HCT116 (cell line): ENCODE results near the gene RACGAP1. TPM values are rescaled to one million over a fixed set of nuclear protein-coding genes. Genes with fewer than 3 reads are reported as not detected.

ENCODE experiments used
- ATAC-seq: fragments of 200-7000 bp; cut with Tn5 transposase; 2 replicates; pipeline ENCODE4 v1.9.1; 2020; ENCODE audit warnings: mild to moderate bottlenecking, moderate library complexity
- BruUV-seq: library from RNA; stranded (reverse); fragments of 400-500 nt; replicated peaks from 2 replicates; lab custom pipeline; 2021; lab: Mats Ljungman, UMichigan
- CTCF ChIA-PET: fragments of 300-600 bp; sonication (Branson Sonifier 250); formaldehyde crosslinking; loops from one replicate; lab custom pipeline; 2021; ENCODE audit warnings: antibody characterized with exemption; lab: Charles Lee
- POLR2A ChIA-PET: fragments of 300-600, 350-600 bp; sonication (Branson Sonifier 250); formaldehyde crosslinking; loops from one replicate; lab custom pipeline; 2021; ENCODE audit warnings: antibody characterized with exemption; lab: Charles Lee
- RAD21 ChIA-PET, 2 experiments: fragments of 300-600 bp; sonication (Branson Sonifier 250); formaldehyde crosslinking; loops; one replicate each; lab custom pipeline; 2023; ENCODE audit warnings: low total read pairs in 2 of 2; ENCODE audit not compliant: uncharacterized antibody in 2 of 2, unreplicated experiment in 2 of 2, low non-redundant PET in 1 of 2; lab: Charles Lee
- DNase-seq: peaks from one replicate; pipeline ENCODE4 v3.0.0-alpha.2; 2010; ENCODE audit warnings: low read depth, low spot score
- H2AFZ ChIP-seq: fragments of 200-600 bp; shearing (Covaris generic), sonication (generic); 2 replicates; pipeline ENCODE4 v1.6.1; 2017; ENCODE audit warnings: low read depth, mixed run types, mixed read lengths, antibody characterized with exemption, low read length; ENCODE audit not compliant: poor library complexity, severe bottlenecking
- H3K27ac ChIP-seq: 2 replicates; pipeline ENCODE4 v1.5.1; 2012; ENCODE audit warnings: low read depth, low read length
- H3K27me3 ChIP-seq: fragments of 200-600 bp; sonication (generic); 2 replicates; pipeline ENCODE4 v1.6.1; 2016; ENCODE audit warnings: mixed run types, low read length, mixed read lengths; ENCODE audit not compliant: insufficient read depth
- H3K36me3 ChIP-seq, 2 experiments: fragments of 200-500 bp in 1 of 2; fragments of 200-600 bp in 1 of 2; sonication (Bioruptor generic) in 1 of 2; sonication (generic) in 1 of 2; 2 replicates each; pipeline versions ENCODE4 v1.5.1 to v1.6.1; 2014 to 2016; ENCODE audit warnings: low read length in 2 of 2, inconsistent platforms in 1 of 2, mixed read lengths in 1 of 2, mixed run types in 1 of 2; ENCODE audit not compliant: insufficient read depth in 2 of 2, control insufficient read depth in 1 of 2
- H3K4me1 ChIP-seq, 2 experiments: fragments of 200-600 bp in 1 of 2; sonication (generic) in 1 of 2; 2 replicates each; pipeline versions ENCODE4 v1.5.1 to v1.6.1; 2012 to 2017; ENCODE audit warnings: low read length in 2 of 2, inconsistent platforms in 1 of 2, mild to moderate bottlenecking in 1 of 2, mixed read lengths in 1 of 2, mixed run types in 1 of 2, moderate library complexity in 1 of 2; ENCODE audit not compliant: insufficient read depth in 2 of 2, control insufficient read depth in 1 of 2
- H3K4me2 ChIP-seq: fragments of 200-600 bp; sonication (generic); 2 replicates; pipeline ENCODE4 v1.6.1; 2017; ENCODE audit warnings: mixed run types, low read length, mixed read lengths
- H3K4me3 ChIP-seq, 2 experiments: fragments of 200-600 bp in 1 of 2; sonication (generic) in 1 of 2; replicated peaks in 1 of 2; 2 replicates each; pipeline ENCODE4 v1.5.1; 2011 to 2016; ENCODE audit warnings: low read length in 2 of 2, control low read depth in 1 of 2, low read depth in 1 of 2, mild to moderate bottlenecking in 1 of 2, mixed read lengths in 1 of 2, mixed run types in 1 of 2
- H3K79me2 ChIP-seq: fragments of 200-600 bp; sonication (generic); 2 replicates; pipeline ENCODE4 v1.6.1; 2017; ENCODE audit warnings: mild to moderate bottlenecking, mixed run types, low read length, moderate library complexity, mixed read lengths; ENCODE audit not compliant: insufficient read depth
- H3K9ac ChIP-seq: fragments of 200-600 bp; sonication (generic); 2 replicates; pipeline ENCODE4 v1.6.1; 2016; ENCODE audit warnings: low read length, mixed read lengths
- H3K9me2 ChIP-seq: fragments of 200-600 bp; sonication (generic), shearing (Covaris generic); 2 replicates; pipeline ENCODE4 v1.6.1; 2017; ENCODE audit warnings: mixed run types, mild to moderate bottlenecking, moderate library complexity; ENCODE audit not compliant: insufficient read depth
- H3K9me3 ChIP-seq, 2 experiments: fragments of 200-500 bp in 1 of 2; fragments of 200-600 bp in 1 of 2; sonication (Bioruptor generic) in 1 of 2; sonication (generic) in 1 of 2; 2 replicates each; pipeline ENCODE4 v1.6.1; 2014 to 2017; ENCODE audit warnings: low read length in 2 of 2, mixed read lengths in 2 of 2, inconsistent platforms in 1 of 2, low read depth in 1 of 2, mild to moderate bottlenecking in 1 of 2, mixed run types in 1 of 2, moderate library complexity in 1 of 2; ENCODE audit not compliant: control insufficient read depth in 1 of 2, insufficient read depth in 1 of 2
- H4K20me1 ChIP-seq: fragments of 200-600 bp; sonication (generic), shearing (Covaris generic); 2 replicates; pipeline ENCODE4 v1.6.1; 2017; ENCODE audit warnings: mixed run types, mild to moderate bottlenecking, moderate library complexity; ENCODE audit not compliant: insufficient read depth
- EZH2 ChIP-seq: fragments of 200-600 bp; sonication (generic); IDR thresholded peaks from 2 replicates; pipeline ENCODE4 v1.6.1; 2017; ENCODE audit warnings: antibody characterized with exemption, mixed run types
- RAD21 ChIP-seq: IDR thresholded peaks from 2 replicates; pipeline ENCODE4 v1.6.1; 2012; ENCODE audit warnings: low read depth, mild to moderate bottlenecking
- SIN3A ChIP-seq: IDR thresholded peaks from 2 replicates; pipeline ENCODE4 v1.6.1; 2012; ENCODE audit warnings: low read depth
- SP1 ChIP-seq: IDR thresholded peaks from 2 replicates; pipeline ENCODE4 v1.6.1; 2012; ENCODE audit warnings: low read depth
- YY1 ChIP-seq: IDR thresholded peaks from 2 replicates; pipeline ENCODE4 v1.6.1; 2011; ENCODE audit warnings: low read length, low read depth, moderate library complexity, mild to moderate bottlenecking; ENCODE audit not compliant: insufficient replicate concordance; ENCODE audit errors: extremely low read depth
- ZFX ChIP-seq: fragments of 450-650 bp; IDR thresholded peaks from 2 replicates; pipeline ENCODE4 v1.6.1; 2017
- ZNF274 ChIP-seq: fragments of 200-500 bp; sonication (Bioruptor generic); IDR thresholded peaks from 2 replicates; pipeline ENCODE4 v1.6.1; 2014; ENCODE audit warnings: mild to moderate bottlenecking, low read depth, low read length, inconsistent platforms
- intact Hi-C: fragments of 100-400 bp; cut with micrococcal nuclease; formaldehyde crosslinking; loops from 2 replicates; pipeline ENCODE4 v1.10.0; 2022
- total RNA-seq: library from RNA; stranded (reverse); gene quantifications from one replicate; pipeline ENCODE4 v1.2.1, GENCODE V29; 2021; ENCODE audit not compliant: unreplicated experiment
- TF ChIP-seq, protein P1 (sequence below), 3 experiments: fragments of 200-600 bp in 1 of 3; sonication (generic) in 1 of 3; IDR thresholded peaks in 2 of 3; conservative IDR thresholded peaks in 1 of 3; 2 replicates each; pipeline ENCODE4 v1.5.1; 2012 to 2017; ENCODE audit warnings: low read depth in 2 of 3, low read length in 2 of 3, antibody characterized with exemption in 1 of 3, borderline replicate concordance in 1 of 3, control low read depth in 1 of 3, mild to moderate bottlenecking in 1 of 3, mixed read lengths in 1 of 3, mixed run types in 1 of 3, moderate library complexity in 1 of 3; ENCODE audit not compliant: insufficient read depth in 1 of 3

The RACGAP1 gene
- total RNA-seq, 1 experiment from 2014 or later = 147 TPM

DNA sequence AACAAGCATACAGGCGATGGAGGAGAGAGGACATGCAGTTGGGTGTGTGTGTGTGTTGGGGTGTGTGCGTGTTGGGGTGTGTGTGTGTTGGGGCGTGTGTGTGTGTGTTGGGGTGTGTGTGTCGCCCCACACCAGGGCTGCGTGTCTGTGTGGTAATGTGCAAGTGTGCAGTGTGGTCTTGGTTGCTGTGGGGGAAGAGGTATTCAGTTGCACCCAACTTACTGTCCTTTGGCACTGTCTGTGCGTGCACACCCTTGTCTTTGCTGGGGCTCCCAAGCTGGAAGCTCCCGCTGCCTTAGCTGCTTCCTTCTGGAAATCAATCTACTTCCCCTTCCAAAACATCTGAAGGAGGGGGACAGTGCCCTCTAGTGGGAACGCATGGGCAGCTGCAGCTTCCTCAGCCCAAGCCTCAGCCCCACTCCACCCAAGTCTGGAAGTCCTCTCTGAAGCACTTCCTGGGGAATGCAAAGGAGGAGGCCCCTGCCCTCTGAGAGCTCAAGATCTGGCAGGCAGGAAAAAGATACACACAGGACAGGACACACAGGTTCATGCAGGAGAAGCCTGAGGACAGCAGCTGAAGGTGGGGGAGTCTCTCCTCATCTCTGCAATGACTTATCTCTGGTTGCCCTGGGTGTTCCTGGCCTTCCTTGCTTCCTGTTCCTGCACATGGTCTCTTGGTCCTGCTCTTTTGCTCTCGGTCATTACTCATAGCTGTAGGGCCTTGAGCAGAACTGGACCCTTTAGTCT lies 45.2 kb upstream of the RACGAP1 start:
- peaks cover 0 to 26% of the 10 kb centered on the region in 2 experiments; a peak in 1 of 4 replicates for H3K4me1 ChIP-seq
- H4K20me1 ChIP-seq = no peaks in the 10 kb centered on the region; the same call in 1 of the 2 replicates
- intact Hi-C loops = loop anchor here (1.0 to 2.0 kb wide), 3 partner anchors 31 to 294 kb away; no protein-coding TSS in a partner anchor
- H3K27me3 ChIP-seq = no peaks in the 10 kb centered on the region
- H2AFZ ChIP-seq = no peak overlapping the region
- H3K36me3 ChIP-seq = 0 out of 4 replicates have a peak, but pooled peaks cover 0 to 2% of the 10 kb centered on the region in 2 experiments
- no peak overlapping the region for H3K27ac ChIP-seq
- no peak for TF ChIP-seq ZFX
- TF ChIP-seq ZNF274 = no peak
- peak; percentile 22 for TF ChIP-seq YY1
- TF ChIP-seq, protein P1, sequence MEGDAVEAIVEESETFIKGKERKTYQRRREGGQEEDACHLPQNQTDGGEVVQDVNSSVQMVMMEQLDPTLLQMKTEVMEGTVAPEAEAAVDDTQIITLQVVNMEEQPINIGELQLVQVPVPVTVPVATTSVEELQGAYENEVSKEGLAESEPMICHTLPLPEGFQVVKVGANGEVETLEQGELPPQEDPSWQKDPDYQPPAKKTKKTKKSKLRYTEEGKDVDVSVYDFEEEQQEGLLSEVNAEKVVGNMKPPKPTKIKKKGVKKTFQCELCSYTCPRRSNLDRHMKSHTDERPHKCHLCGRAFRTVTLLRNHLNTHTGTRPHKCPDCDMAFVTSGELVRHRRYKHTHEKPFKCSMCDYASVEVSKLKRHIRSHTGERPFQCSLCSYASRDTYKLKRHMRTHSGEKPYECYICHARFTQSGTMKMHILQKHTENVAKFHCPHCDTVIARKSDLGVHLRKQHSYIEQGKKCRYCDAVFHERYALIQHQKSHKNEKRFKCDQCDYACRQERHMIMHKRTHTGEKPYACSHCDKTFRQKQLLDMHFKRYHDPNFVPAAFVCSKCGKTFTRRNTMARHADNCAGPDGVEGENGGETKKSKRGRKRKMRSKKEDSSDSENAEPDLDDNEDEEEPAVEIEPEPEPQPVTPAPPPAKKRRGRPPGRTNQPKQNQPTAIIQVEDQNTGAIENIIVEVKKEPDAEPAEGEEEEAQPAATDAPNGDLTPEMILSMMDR (IDR thresholded peaks at IDR 0.05 in 2 of 3, conservative IDR thresholded peaks at IDR 0.05 in 1 of 3; ENCODE audit: borderline replicate concordance in 1 of 3, insufficient read depth in 1 of 3, low read depth in 2 of 3, low read length in 2 of 3) = peak; percentile 88 to 98 (median 97)
- peak; percentile 89 for TF ChIP-seq RAD21
- no peak for TF ChIP-seq EZH2
- TF ChIP-seq SP1 = no peak
- TF ChIP-seq SIN3A = no peak
- TF ChIP-seq, all 23 proteins: peak for 3
- ATAC-seq (peak; percentile 78), DNase-seq (peak; percentile 64)
- no peak overlapping the region for H3K4me3 ChIP-seq
- H3K4me2 ChIP-seq = no peak overlapping the region
- BruUV-seq = no TSS peak
- RAD21 ChIA-PET = interaction anchor here (0.6 to 1.9 kb wide), 7 partner anchors 32 to 203 kb away, joined by 3 to 9 read pairs (median 6); no protein-coding TSS in a partner anchor
- CTCF ChIA-PET = interaction anchor here (0.5 to 3.3 kb wide), 25 partner anchors 14 to 340 kb away, joined by 3 to 65 read pairs (median 4); partner anchors contain the start of genes COX14, NCKAP5L, SMARCD1 and TMBIM6
- POLR2A ChIA-PET = interaction anchor here (0.5 to 0.6 kb wide), 2 partner anchors 153 to 693 kb away, joined by 3 to 5 read pairs; partner anchors contain the start of gene ATF1
- no peaks in the 10 kb centered on the region for H3K9me2 ChIP-seq
- H3K79me2 ChIP-seq = no peaks in the 10 kb centered on the region
- H3K9ac ChIP-seq = no peak overlapping the region
- no peaks in the 10 kb centered on the region for H3K9me3 ChIP-seq
